Astrocyte of the spinal cord (primary cell): ENCODE measurements around the gene RTN1.

ENCODE experiments used
- DNase-seq: peaks from one replicate; pipeline ENCODE4 v3.0.0; 2011; ENCODE audit warnings: low read depth, low spot score
- H3K4me3 ChIP-seq: 2 replicates; pipeline ENCODE4 v1.5.1; 2011; ENCODE audit warnings: low read depth, mild to moderate bottlenecking, low read length, moderate library complexity
- CTCF ChIP-seq: IDR thresholded peaks from 2 replicates; pipeline ENCODE4 v1.5.1; 2012; ENCODE audit warnings: low read depth, mild to moderate bottlenecking, low read length, inconsistent platforms
- in situ Hi-C: cut with HindIII; loops from 2 replicates; pipeline ENCODE4 v1.10.0; 2017; ENCODE audit warnings: low sequenced_read_pairs

Gene RTN1

GRCh38 chr14:59890676-59891075 lies 20.1 kb upstream of the RTN1 start:
- in situ Hi-C loops = no loop called here
- TF ChIP-seq CTCF = no peak
- DNase-seq = no peak
- no peak overlapping the region for H3K4me3 ChIP-seq

- in situ Hi-C loops = no loop called here
- DNase-seq = no peak
- TF ChIP-seq CTCF = peak; percentile 53
- no peak overlapping the region for H3K4me3 ChIP-seq
Observed at GRCh38 chr14:59882957-59883356, 12.4 kb upstream of the RTN1 start.

GRCh38 chr14:59871166-59871495 lies 555 bp upstream of the RTN1 start:
- H3K4me3 ChIP-seq = peak overlapping the region; percentile 50
- in situ Hi-C loops = no loop called here
- no peak for TF ChIP-seq CTCF
- no peak for DNase-seq

GRCh38 chr14:59869381-59870255 lies 958 bp downstream of the RTN1 start:
- no peak for DNase-seq
- TF ChIP-seq CTCF = no peak
- peak overlapping the region; percentile 50 for H3K4me3 ChIP-seq
- in situ Hi-C loops = no loop called here

- in situ Hi-C loops = no loop called here
- no peak for TF ChIP-seq CTCF
Observed at GRCh38 chr14:59868021-59868420, 2.6 kb downstream of the RTN1 start.

GRCh38 chr14:59863806-59864525 lies 6.6 kb downstream of the RTN1 start:
- no peak for DNase-seq
- in situ Hi-C loops = no loop called here
- TF ChIP-seq CTCF = no peak
- H3K4me3 ChIP-seq = no peak overlapping the region

More at GRCh38 chr14:59868021-59868420, 2.6 kb downstream of the RTN1 start:
- H3K4me3 ChIP-seq = no peak overlapping the region
- DNase-seq = no peak
